GM06990 (cell line): ENCODE data around the gene C11orf68.

Source experiments
- DNase-seq: peaks from one replicate; pipeline ENCODE4 v3.0.0-alpha.2; 2011; ENCODE audit not compliant: insufficient read length; ENCODE audit errors: extremely low read depth
- H3K27me3 ChIP-seq: replicated peaks from 2 replicates; pipeline ENCODE4 v1.6.0; 2011; ENCODE audit warnings: low read length; ENCODE audit not compliant: control insufficient read depth, insufficient read depth
- H3K36me3 ChIP-seq: 2 replicates; pipeline ENCODE4 v1.5.1; 2011; ENCODE audit warnings: low read length; ENCODE audit not compliant: control insufficient read depth, insufficient read depth
- H3K4me3 ChIP-seq: replicated peaks from 2 replicates; pipeline ENCODE4 v1.5.1; 2011; ENCODE audit warnings: low read depth, mild to moderate bottlenecking, control low read depth, low read length
- CTCF ChIP-seq: IDR thresholded peaks from 2 replicates; pipeline ENCODE4 v1.5.1; 2011; ENCODE audit warnings: low read length, control low read depth, mild to moderate bottlenecking, inconsistent platforms; ENCODE audit not compliant: insufficient read depth, poor library complexity, severe bottlenecking

Gene C11orf68

GRCh38 chr11:65961267-65962140 lies 42.6 kb upstream of the C11orf68 start, which contains the start of gene SART1:
Gene SART1 (plus strand): TSS chr11:65961734. CDS start chr11:65961781, 47 bp downstream.
- DNase-seq, result peak; percentile 94
- Histone ChIP-seq H3K4me3 (peak within 1 kb of the TSS; percentile 82), H3K36me3 (peaks cover 23% of the 10 kb centered on the region), H3K27me3 (no peaks in the 10 kb centered on the region)
- no peak for TF ChIP-seq CTCF

GRCh38 chr11:65960824-65961266 lies 42.0 kb upstream of the C11orf68 start:
- peaks cover 17% of the 10 kb centered on the region for H3K36me3 ChIP-seq
- peak overlapping the region; percentile 82 for H3K4me3 ChIP-seq
- no peak for TF ChIP-seq CTCF
- H3K27me3 ChIP-seq, result no peaks in the 10 kb centered on the region
- no peak for DNase-seq

- Histone ChIP-seq H3K27me3 (no peaks in the 10 kb centered on the region), H3K4me3 (no peak overlapping the region), H3K36me3 (peaks cover 2% of the 10 kb centered on the region; the same call in 1 of the 2 replicates)
- no peak for DNase-seq
- no peak for TF ChIP-seq CTCF
These were observed 40.0 kb upstream of the C11orf68 start for GRCh38 chr11:65958774-65959420.

- no peaks in the 10 kb centered on the region for H3K27me3 ChIP-seq
- no peak for TF ChIP-seq CTCF
- no peak for DNase-seq
- no peak overlapping the region for H3K4me3 ChIP-seq
- H3K36me3 ChIP-seq, result no peaks in the 10 kb centered on the region
These were observed 39.4 kb upstream of the C11orf68 start for GRCh38 chr11:65958291-65958690.

- no peaks in the 10 kb centered on the region for H3K27me3 ChIP-seq
- H3K4me3 ChIP-seq, result no peak overlapping the region
- no peaks in the 10 kb centered on the region for H3K36me3 ChIP-seq
- DNase-seq, result no peak
- no peak for TF ChIP-seq CTCF
These were observed 35.9 kb upstream of the C11orf68 start for GRCh38 chr11:65954771-65955170.
